ENCODE results near the gene PLEKHG3.
"Not testable (repeated sequence)": the region's sequence is repeated elsewhere in the genome, so short reads cannot be mapped to it uniquely, and the experiment has no call there.

PLEKHG3 gene

DNA sequence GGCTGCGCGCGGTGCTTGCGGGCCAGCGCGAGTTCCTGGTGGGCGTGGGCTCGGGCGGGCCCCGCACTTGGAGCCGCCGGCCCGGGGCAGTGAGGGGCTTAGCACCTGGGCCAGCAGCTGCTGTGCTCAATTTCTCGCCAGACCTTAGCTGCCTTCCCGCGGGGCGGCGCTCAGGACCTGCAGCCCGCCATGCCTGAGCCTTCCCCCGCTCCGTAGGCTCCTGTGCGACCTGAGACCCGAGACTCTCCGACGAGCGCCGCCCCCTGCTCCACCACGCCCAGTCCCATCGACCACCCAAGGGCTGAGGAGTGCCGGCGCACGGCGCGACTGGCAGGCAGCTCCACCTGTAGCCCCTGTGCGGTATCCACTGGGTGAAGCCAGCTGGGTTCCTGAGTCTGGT lies 46.0 kb upstream of the PLEKHG3 start:
- no peak overlapping the region for H3K4me3 ChIP-seq (ENCODE audit: low read length, poor library complexity, severe bottlenecking)
- H3K79me2 ChIP-seq (ENCODE audit: insufficient read depth, low read length), result no peaks in the 10 kb centered on the region

DNA sequence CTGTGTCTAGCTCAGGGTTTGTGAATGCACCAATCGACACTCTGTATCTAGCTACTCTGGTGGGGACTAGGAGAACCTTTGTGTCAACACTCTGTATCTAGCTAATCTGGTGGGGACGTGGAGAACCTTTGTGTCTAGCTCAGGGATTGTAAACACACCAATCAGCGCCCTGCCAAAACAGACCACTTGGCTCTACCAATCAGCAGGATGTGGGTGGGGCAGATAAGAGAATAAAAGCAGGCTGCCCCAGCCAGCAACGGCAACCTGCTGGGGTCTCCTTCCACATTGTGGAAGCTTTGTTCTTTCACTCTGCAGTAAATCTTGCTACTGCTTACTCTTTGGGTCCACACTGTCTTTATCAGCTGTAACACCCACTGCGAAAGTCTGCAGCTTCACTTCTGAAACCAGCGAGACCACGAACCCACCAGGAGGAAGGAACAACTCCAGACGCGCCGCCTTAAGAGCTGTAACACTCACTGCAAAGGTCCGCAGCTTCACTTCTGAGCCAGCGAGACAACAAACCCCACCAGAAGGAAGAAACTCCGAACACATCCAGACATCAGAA lies 45.4 kb upstream of the PLEKHG3 start:
- not testable (repeated sequence) for H3K4me1 ChIP-seq (ENCODE audit: insufficient read depth, low read length, poor library complexity, severe bottlenecking); H3K4me2 ChIP-seq (ENCODE audit: low read depth, low read length, poor library complexity, severe bottlenecking); H3K4me3 ChIP-seq (ENCODE audit: low read length, poor library complexity, severe bottlenecking); H4K20me1 ChIP-seq (ENCODE audit: insufficient read depth, low read length, poor library complexity, severe bottlenecking); H3F3A ChIP-seq (ENCODE audit: low read depth); H3K27me3 ChIP-seq (ENCODE audit: insufficient read depth, low read length, poor library complexity, severe bottlenecking); H3K79me2 ChIP-seq (ENCODE audit: insufficient read depth, low read length); H3K36me3 ChIP-seq (ENCODE audit: insufficient read depth, low read length); H3K9me2 ChIP-seq (replicated peaks; ENCODE audit: low read depth, low read length); H3K9me3 ChIP-seq (ENCODE audit: insufficient read depth, low read depth, low read length); H3K9ac ChIP-seq (ENCODE audit: low read depth, low read length, poor library complexity, severe bottlenecking); H2AFZ ChIP-seq (ENCODE audit: low read length)

More for the DNA sequence above, 46.0 kb upstream of the PLEKHG3 start:
- no peaks in the 10 kb centered on the region for H3K9me2 ChIP-seq (replicated peaks; ENCODE audit: low read depth, low read length)
- H3K9me3 ChIP-seq (ENCODE audit: insufficient read depth, low read depth, low read length), result no peaks in the 10 kb centered on the region
- no peak overlapping the region for H3K9ac ChIP-seq (ENCODE audit: low read depth, low read length, poor library complexity, severe bottlenecking)
- no peaks in the 10 kb centered on the region for H3K27me3 ChIP-seq (ENCODE audit: insufficient read depth, low read length, poor library complexity, severe bottlenecking)
- H3K4me1 ChIP-seq (ENCODE audit: insufficient read depth, low read length, poor library complexity, severe bottlenecking), result no peaks in the 10 kb centered on the region
- H3K4me2 ChIP-seq (ENCODE audit: low read depth, low read length, poor library complexity, severe bottlenecking), result no peak overlapping the region
- no peaks in the 10 kb centered on the region for H4K20me1 ChIP-seq (ENCODE audit: insufficient read depth, low read length, poor library complexity, severe bottlenecking)
- H3K36me3 ChIP-seq (ENCODE audit: insufficient read depth, low read length), result no peaks in the 10 kb centered on the region
- H2AFZ ChIP-seq (ENCODE audit: low read length), result no peak overlapping the region
- TF ChIP-seq EZH2phosphoT487 (IDR thresholded peaks at IDR 0.05; ENCODE audit: borderline replicate concordance) (no peak), CTCF (conservative IDR thresholded peaks at IDR 0.05; ENCODE audit: low read length) (no peak)
- H3F3A ChIP-seq (ENCODE audit: low read depth), result no peaks in the 10 kb centered on the region

GRCh38 chr14:64659366-64659765 lies 44.9 kb upstream of the PLEKHG3 start:
- H3K27me3 ChIP-seq (ENCODE audit: insufficient read depth, low read length, poor library complexity, severe bottlenecking), result no peaks in the 10 kb centered on the region
- H3K4me1 ChIP-seq (ENCODE audit: insufficient read depth, low read length, poor library complexity, severe bottlenecking), result no peaks in the 10 kb centered on the region
- no peak overlapping the region for H3K4me2 ChIP-seq (ENCODE audit: low read depth, low read length, poor library complexity, severe bottlenecking)

More at GRCh38 chr14:64659366-64659765, 44.9 kb upstream of the PLEKHG3 start:
- Histone ChIP-seq H3K4me3 (ENCODE audit: low read length, poor library complexity, severe bottlenecking) (no peak overlapping the region), H3K9me3 (ENCODE audit: insufficient read depth, low read depth, low read length) (no peaks in the 10 kb centered on the region), H3K36me3 (ENCODE audit: insufficient read depth, low read length) (no peaks in the 10 kb centered on the region), H3K9me2 (replicated peaks; ENCODE audit: low read depth, low read length) (no peaks in the 10 kb centered on the region), H3F3A (ENCODE audit: low read depth) (no peaks in the 10 kb centered on the region), H4K20me1 (ENCODE audit: insufficient read depth, low read length, poor library complexity, severe bottlenecking) (no peaks in the 10 kb centered on the region), H3K9ac (ENCODE audit: low read depth, low read length, poor library complexity, severe bottlenecking) (no peak overlapping the region), H3K79me2 (ENCODE audit: insufficient read depth, low read length) (no peaks in the 10 kb centered on the region), H2AFZ (ENCODE audit: low read length) (no peak overlapping the region)
- TF ChIP-seq EZH2phosphoT487 (IDR thresholded peaks at IDR 0.05; ENCODE audit: borderline replicate concordance) (no peak), CTCF (conservative IDR thresholded peaks at IDR 0.05; ENCODE audit: low read length) (no peak)

Measured in Loucy (cell line).